GM12878 (cell line): ENCODE data around the gene C3. TPM values are rescaled to one million over a fixed set of nuclear protein-coding genes. Genes with fewer than 3 reads are reported as not detected.

Source experiments
- CBX3 ChIP-seq: fragments of 200-600 bp; sonication (generic); IDR thresholded peaks from 2 replicates; pipeline ENCODE4 v1.6.1; 2016; ENCODE audit warnings: low read depth, borderline replicate concordance
- E4F1 ChIP-seq: fragments of 450-650 bp; IDR thresholded peaks from 2 replicates; pipeline ENCODE4 v1.6.1; 2018; ENCODE audit warnings: borderline replicate concordance, mild to moderate bottlenecking; ENCODE audit not compliant: partially characterized antibody
- ESRRA ChIP-seq: IDR thresholded peaks from 2 replicates; pipeline ENCODE4 v1.6.1; 2012; ENCODE audit warnings: mild to moderate bottlenecking, low read length, improper control_type of control experiment
- IKZF1 ChIP-seq: fragments of 450-650 bp; conservative IDR thresholded peaks from 2 replicates; pipeline ENCODE4 v1.6.1; 2017; ENCODE audit warnings: antibody characterized with exemption, mild to moderate bottlenecking
- KAT2A ChIP-seq: conservative IDR thresholded peaks from 2 replicates; pipeline ENCODE4 v1.6.1; 2011; ENCODE audit warnings: low read depth, low read length; ENCODE audit not compliant: control insufficient read depth
- NFYB ChIP-seq: IDR thresholded peaks from 2 replicates; pipeline ENCODE4 v1.6.1; 2011; ENCODE audit warnings: low read depth, mild to moderate bottlenecking, low read length, improper control_type of control experiment, moderate library complexity; ENCODE audit not compliant: insufficient read depth
- NR2F1 ChIP-seq: fragments of 450-650 bp; conservative IDR thresholded peaks from 2 replicates; pipeline ENCODE4 v1.6.1; 2017; ENCODE audit warnings: mild to moderate bottlenecking
- SPI1 ChIP-seq: IDR thresholded peaks from 2 replicates; pipeline ENCODE4 v1.6.1; 2011; ENCODE audit warnings: low read depth, mild to moderate bottlenecking, low read length, moderate library complexity, borderline replicate concordance; ENCODE audit not compliant: insufficient read depth
- SREBF2 ChIP-seq: IDR thresholded peaks from 2 replicates; pipeline ENCODE4 v1.6.1; 2012; ENCODE audit warnings: mild to moderate bottlenecking, low read length
- SUZ12 ChIP-seq: fragments of 200-600 bp; sonication (generic); IDR thresholded peaks from one replicate; pipeline ENCODE4 v1.6.1; 2018; ENCODE audit warnings: antibody characterized with exemption, mild to moderate bottlenecking; ENCODE audit not compliant: unreplicated experiment
- polyA plus RNA-seq, 11 experiments: library from polyadenylated mRNA; depleted of rRNA in 4 of 11; unstranded in 6 of 11; stranded (reverse) in 5 of 11; fragments of >200 nt; fragmentation: Nextera tagmentation in 4 of 11; fragmentation: Illumina TruSeq in 1 of 11; extraction: Ambion mirVana in 4 of 11; extraction: Trizol in 1 of 11; gene quantifications; 1 replicate in 1 of 11; 2 replicates in 10 of 11; pipeline versions ENCODE4 v1.2.1 to v1.2.3, GENCODE V29; 2011 to 2016; ENCODE audit warnings: inconsistent platforms in 2 of 11, missing spikeins in 2 of 11, low read depth in 1 of 11
- total RNA-seq, 4 experiments: library from RNA; depleted of rRNA in 3 of 4; stranded (reverse); fragments of >200 nt in 3 of 4; fragmentation: Illumina TruSeq in 1 of 4; extraction: Trizol in 1 of 4; gene quantifications; 2 replicates each; pipeline versions ENCODE4 v1.2.1 to v1.2.3, GENCODE V29; 2013 to 2021
- TF ChIP-seq, protein P1 (sequence below): fragments of 450-650 bp; IDR thresholded peaks from 2 replicates; pipeline ENCODE4 v1.6.1; 2017; ENCODE audit warnings: antibody characterized with exemption, mild to moderate bottlenecking, moderate library complexity
- TF ChIP-seq, protein P2 (sequence below): IDR thresholded peaks from 2 replicates; pipeline ENCODE4 v1.6.1; 2012; ENCODE audit warnings: mild to moderate bottlenecking, low read depth, low read length
- TF ChIP-seq, protein P3 (sequence below): IDR thresholded peaks from 2 replicates; pipeline ENCODE4 v1.6.1; 2012; ENCODE audit warnings: low read depth, low read length, improper control_type of control experiment
- TF ChIP-seq, protein P4 (sequence below): fragments of 450-650 bp; IDR thresholded peaks from 2 replicates; pipeline ENCODE4 v1.6.1; 2016; ENCODE audit warnings: mild to moderate bottlenecking, moderate library complexity, borderline replicate concordance

Gene C3
- total and polyA plus RNA-seq, 10 of the 15 experiments (the other 5 are each of a cell fraction or from before 2014, with no cell fraction given), result 0.20 to 6.7 (median 0.72) TPM

- TF ChIP-seq, protein P1, sequence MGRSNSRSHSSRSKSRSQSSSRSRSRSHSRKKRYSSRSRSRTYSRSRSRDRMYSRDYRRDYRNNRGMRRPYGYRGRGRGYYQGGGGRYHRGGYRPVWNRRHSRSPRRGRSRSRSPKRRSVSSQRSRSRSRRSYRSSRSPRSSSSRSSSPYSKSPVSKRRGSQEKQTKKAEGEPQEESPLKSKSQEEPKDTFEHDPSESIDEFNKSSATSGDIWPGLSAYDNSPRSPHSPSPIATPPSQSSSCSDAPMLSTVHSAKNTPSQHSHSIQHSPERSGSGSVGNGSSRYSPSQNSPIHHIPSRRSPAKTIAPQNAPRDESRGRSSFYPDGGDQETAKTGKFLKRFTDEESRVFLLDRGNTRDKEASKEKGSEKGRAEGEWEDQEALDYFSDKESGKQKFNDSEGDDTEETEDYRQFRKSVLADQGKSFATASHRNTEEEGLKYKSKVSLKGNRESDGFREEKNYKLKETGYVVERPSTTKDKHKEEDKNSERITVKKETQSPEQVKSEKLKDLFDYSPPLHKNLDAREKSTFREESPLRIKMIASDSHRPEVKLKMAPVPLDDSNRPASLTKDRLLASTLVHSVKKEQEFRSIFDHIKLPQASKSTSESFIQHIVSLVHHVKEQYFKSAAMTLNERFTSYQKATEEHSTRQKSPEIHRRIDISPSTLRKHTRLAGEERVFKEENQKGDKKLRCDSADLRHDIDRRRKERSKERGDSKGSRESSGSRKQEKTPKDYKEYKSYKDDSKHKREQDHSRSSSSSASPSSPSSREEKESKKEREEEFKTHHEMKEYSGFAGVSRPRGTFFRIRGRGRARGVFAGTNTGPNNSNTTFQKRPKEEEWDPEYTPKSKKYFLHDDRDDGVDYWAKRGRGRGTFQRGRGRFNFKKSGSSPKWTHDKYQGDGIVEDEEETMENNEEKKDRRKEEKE, result no peak
- TF ChIP-seq E4F1 (no peak), CBX3 (no peak), ESRRA (no peak), IKZF1 (peak; percentile 70), SPI1 (no peak), SUZ12 (no peak), SREBF2 (no peak), NFYB (no peak), KAT2A (no peak), NR2F1 (peak; percentile 90)
- TF ChIP-seq, protein P2, sequence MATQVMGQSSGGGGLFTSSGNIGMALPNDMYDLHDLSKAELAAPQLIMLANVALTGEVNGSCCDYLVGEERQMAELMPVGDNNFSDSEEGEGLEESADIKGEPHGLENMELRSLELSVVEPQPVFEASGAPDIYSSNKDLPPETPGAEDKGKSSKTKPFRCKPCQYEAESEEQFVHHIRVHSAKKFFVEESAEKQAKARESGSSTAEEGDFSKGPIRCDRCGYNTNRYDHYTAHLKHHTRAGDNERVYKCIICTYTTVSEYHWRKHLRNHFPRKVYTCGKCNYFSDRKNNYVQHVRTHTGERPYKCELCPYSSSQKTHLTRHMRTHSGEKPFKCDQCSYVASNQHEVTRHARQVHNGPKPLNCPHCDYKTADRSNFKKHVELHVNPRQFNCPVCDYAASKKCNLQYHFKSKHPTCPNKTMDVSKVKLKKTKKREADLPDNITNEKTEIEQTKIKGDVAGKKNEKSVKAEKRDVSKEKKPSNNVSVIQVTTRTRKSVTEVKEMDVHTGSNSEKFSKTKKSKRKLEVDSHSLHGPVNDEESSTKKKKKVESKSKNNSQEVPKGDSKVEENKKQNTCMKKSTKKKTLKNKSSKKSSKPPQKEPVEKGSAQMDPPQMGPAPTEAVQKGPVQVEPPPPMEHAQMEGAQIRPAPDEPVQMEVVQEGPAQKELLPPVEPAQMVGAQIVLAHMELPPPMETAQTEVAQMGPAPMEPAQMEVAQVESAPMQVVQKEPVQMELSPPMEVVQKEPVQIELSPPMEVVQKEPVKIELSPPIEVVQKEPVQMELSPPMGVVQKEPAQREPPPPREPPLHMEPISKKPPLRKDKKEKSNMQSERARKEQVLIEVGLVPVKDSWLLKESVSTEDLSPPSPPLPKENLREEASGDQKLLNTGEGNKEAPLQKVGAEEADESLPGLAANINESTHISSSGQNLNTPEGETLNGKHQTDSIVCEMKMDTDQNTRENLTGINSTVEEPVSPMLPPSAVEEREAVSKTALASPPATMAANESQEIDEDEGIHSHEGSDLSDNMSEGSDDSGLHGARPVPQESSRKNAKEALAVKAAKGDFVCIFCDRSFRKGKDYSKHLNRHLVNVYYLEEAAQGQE, result no peak
- TF ChIP-seq, protein P3, sequence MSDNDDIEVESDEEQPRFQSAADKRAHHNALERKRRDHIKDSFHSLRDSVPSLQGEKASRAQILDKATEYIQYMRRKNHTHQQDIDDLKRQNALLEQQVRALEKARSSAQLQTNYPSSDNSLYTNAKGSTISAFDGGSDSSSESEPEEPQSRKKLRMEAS, result no peak
- TF ChIP-seq, protein P4, sequence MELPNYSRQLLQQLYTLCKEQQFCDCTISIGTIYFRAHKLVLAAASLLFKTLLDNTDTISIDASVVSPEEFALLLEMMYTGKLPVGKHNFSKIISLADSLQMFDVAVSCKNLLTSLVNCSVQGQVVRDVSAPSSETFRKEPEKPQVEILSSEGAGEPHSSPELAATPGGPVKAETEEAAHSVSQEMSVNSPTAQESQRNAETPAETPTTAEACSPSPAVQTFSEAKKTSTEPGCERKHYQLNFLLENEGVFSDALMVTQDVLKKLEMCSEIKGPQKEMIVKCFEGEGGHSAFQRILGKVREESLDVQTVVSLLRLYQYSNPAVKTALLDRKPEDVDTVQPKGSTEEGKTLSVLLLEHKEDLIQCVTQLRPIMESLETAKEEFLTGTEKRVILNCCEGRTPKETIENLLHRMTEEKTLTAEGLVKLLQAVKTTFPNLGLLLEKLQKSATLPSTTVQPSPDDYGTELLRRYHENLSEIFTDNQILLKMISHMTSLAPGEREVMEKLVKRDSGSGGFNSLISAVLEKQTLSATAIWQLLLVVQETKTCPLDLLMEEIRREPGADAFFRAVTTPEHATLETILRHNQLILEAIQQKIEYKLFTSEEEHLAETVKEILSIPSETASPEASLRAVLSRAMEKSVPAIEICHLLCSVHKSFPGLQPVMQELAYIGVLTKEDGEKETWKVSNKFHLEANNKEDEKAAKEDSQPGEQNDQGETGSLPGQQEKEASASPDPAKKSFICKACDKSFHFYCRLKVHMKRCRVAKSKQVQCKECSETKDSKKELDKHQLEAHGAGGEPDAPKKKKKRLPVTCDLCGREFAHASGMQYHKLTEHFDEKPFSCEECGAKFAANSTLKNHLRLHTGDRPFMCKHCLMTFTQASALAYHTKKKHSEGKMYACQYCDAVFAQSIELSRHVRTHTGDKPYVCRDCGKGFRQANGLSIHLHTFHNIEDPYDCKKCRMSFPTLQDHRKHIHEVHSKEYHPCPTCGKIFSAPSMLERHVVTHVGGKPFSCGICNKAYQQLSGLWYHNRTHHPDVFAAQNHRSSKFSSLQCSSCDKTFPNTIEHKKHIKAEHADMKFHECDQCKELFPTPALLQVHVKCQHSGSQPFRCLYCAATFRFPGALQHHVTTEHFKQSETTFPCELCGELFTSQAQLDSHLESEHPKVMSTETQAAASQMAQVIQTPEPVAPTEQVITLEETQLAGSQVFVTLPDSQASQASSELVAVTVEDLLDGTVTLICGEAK, result no peak; the same call in 1 of the 2 replicates
Measured at GRCh38 chr19:6767357-6768235, 47.1 kb upstream of the C3 start, which contains the start of gene SH2D3A (continued).
